B cell (primary cell): Measurements from ENCODE around the gene ANAPC2. TPM values are rescaled to one million over a fixed set of nuclear protein-coding genes. Genes with fewer than 3 reads are reported as not detected.

ENCODE experiments used
- ATAC-seq: fragments of 200-7000 bp; cut with Tn5 transposase; one replicate; pipeline ENCODE4 v1.10.0; 2021; ENCODE audit warnings: low read depth, mild to moderate bottlenecking, moderate number of reproducible peaks, moderate library complexity
- CTCF ChIA-PET: fragments of 350-600 bp; sonication (Branson Sonifier 250); formaldehyde crosslinking; loops from one replicate; lab custom pipeline; 2021; ENCODE audit warnings: antibody characterized with exemption, inconsistent platforms; lab: Charles Lee
- POLR2A ChIA-PET: fragments of 350-600 bp; sonication (Branson Sonifier 250); formaldehyde crosslinking; loops from one replicate; lab custom pipeline; 2021; ENCODE audit warnings: antibody characterized with exemption; lab: Charles Lee
- DNase-seq: peaks from one replicate; pipeline ENCODE4 v3.0.0; 2013
- H2AFZ ChIP-seq: 2 replicates; pipeline ENCODE4 v1.6.1; 2012; ENCODE audit warnings: mild to moderate bottlenecking, low read depth, low read length; ENCODE audit not compliant: insufficient read depth, poor library complexity, severe bottlenecking
- H3K27ac ChIP-seq, 2 donors: 1 replicate in 1 of 2; 2 replicates in 1 of 2; pipeline ENCODE4 v1.5.1; 2012 to 2013; ENCODE audit warnings: low read length in 2 of 2, mild to moderate bottlenecking in 2 of 2, moderate library complexity in 1 of 2
- H3K27me3 ChIP-seq, 4 experiments: fragments of 200-600 bp in 1 of 4; sonication (generic) in 1 of 4; replicated peaks in 1 of 4; 1 replicate in 2 of 4; 2 replicates in 2 of 4; pipeline versions ENCODE4 v1.6.1 to v1.7.0; 2013 to 2016; ENCODE audit warnings: low read length in 3 of 4, mild to moderate bottlenecking in 2 of 4, mixed read lengths in 1 of 4, moderate library complexity in 1 of 4; ENCODE audit not compliant: insufficient read depth in 4 of 4, control insufficient read depth in 3 of 4; ENCODE audit errors: control extremely low read depth in 1 of 4
- H3K36me3 ChIP-seq, 2 experiments: replicated peaks in 1 of 2; 1 replicate in 1 of 2; 2 replicates in 1 of 2; pipeline versions ENCODE4 v1.6.1 to v1.7.1; 2013; ENCODE audit warnings: low read length in 1 of 2; ENCODE audit not compliant: insufficient read depth in 2 of 2, control insufficient read depth in 1 of 2; ENCODE audit errors: control extremely low read depth in 1 of 2, extremely low read depth in 1 of 2
- H3K4me1 ChIP-seq, 2 donors: fragments of 200-600 bp in 1 of 2; sonication (generic) in 1 of 2; 1 replicate in 1 of 2; 2 replicates in 1 of 2; pipeline versions ENCODE4 v1.5.1 to v1.6.1; 2013 to 2017; ENCODE audit warnings: low read length in 2 of 2; ENCODE audit not compliant: control insufficient read depth in 2 of 2, insufficient read depth in 2 of 2
- H3K4me2 ChIP-seq: replicated peaks from 2 replicates; pipeline ENCODE3; 2012; ENCODE audit warnings: mild to moderate bottlenecking, low read depth, low read length; ENCODE audit not compliant: poor library complexity, severe bottlenecking
- H3K4me3 ChIP-seq, 5 experiments: fragments of 200-600 bp in 1 of 5; sonication (generic) in 1 of 5; 1 replicate in 3 of 5; 2 replicates in 2 of 5; pipeline versions ENCODE4 v1.5.1 to v1.7.0; 2011 to 2016; ENCODE audit warnings: low read length in 4 of 5, mild to moderate bottlenecking in 4 of 5, low read depth in 2 of 5, control low read depth in 1 of 5, moderate library complexity in 1 of 5; ENCODE audit not compliant: insufficient read depth in 1 of 5; ENCODE audit errors: control extremely low read depth in 1 of 5, extremely low read depth in 1 of 5
- H3K79me2 ChIP-seq: fragments of 200-600 bp; sonication (generic); one replicate; pipeline ENCODE4 v1.6.0; 2016; ENCODE audit warnings: low read length; ENCODE audit not compliant: control insufficient read depth, insufficient read depth
- H3K9ac ChIP-seq: fragments of 200-600 bp; sonication (generic); 2 replicates; pipeline ENCODE4 v1.6.1; 2017; ENCODE audit warnings: mild to moderate bottlenecking, low read length, moderate library complexity
- H3K9me3 ChIP-seq, 3 donors: one replicate each; pipeline versions ENCODE4 v1.6.1 to v1.7.1; 2013; ENCODE audit warnings: low read length in 2 of 3; ENCODE audit not compliant: control insufficient read depth in 2 of 3, insufficient read depth in 1 of 3; ENCODE audit errors: control extremely low read depth in 1 of 3
- H4K20me1 ChIP-seq: 2 replicates; pipeline ENCODE4 v1.6.0; 2012; ENCODE audit warnings: mild to moderate bottlenecking, low read length; ENCODE audit not compliant: insufficient read depth, control insufficient read depth, poor library complexity, severe bottlenecking
- H3K27ac Mint-ChIP-seq: one replicate; pipeline ENCODE4 v1.8.0; 2021; ENCODE audit warnings: mixed read lengths
- H3K27me3 Mint-ChIP-seq: one replicate; pipeline ENCODE4 v1.8.0; 2021; ENCODE audit warnings: mixed read lengths
- H3K4me1 Mint-ChIP-seq: one replicate; pipeline ENCODE4 v1.8.0; 2021; ENCODE audit warnings: mixed read lengths
- H3K4me3 Mint-ChIP-seq: one replicate; pipeline ENCODE4 v1.8.0; 2021; ENCODE audit warnings: mixed read lengths
- H3K9me3 Mint-ChIP-seq: one replicate; pipeline ENCODE4 v1.8.0; 2022; ENCODE audit warnings: mixed read lengths; ENCODE audit not compliant: insufficient read depth
- CTCF ChIP-seq: fragments of 200-600 bp; IDR thresholded peaks from one replicate; pipeline ENCODE4 v1.8.0; 2022; ENCODE audit warnings: antibody characterized with exemption, mild to moderate bottlenecking
- EZH2 ChIP-seq: IDR thresholded peaks from 2 replicates; pipeline ENCODE4 v1.6.1; 2012; ENCODE audit warnings: borderline replicate concordance, low read depth, mild to moderate bottlenecking, moderate library complexity, low read length; ENCODE audit not compliant: insufficient read depth, poor library complexity, severe bottlenecking
- WGBS: methylation state at CpG from one replicate; pipeline ENCODE4 v1.1.5; 2013; ENCODE audit warnings: missing lambda C conversion rate; ENCODE audit not compliant: insufficient coverage; 5-methylcytosine and 5-hydroxymethylcytosine counted together
- intact Hi-C: fragments of 100-400 bp; cut with micrococcal nuclease; formaldehyde crosslinking; loops from one replicate; pipeline ENCODE4 v1.10.0; 2022
- polyA plus RNA-seq: library from polyadenylated mRNA; depleted of rRNA; stranded (reverse); fragments of >200 nt; gene quantifications from 2 replicates; pipeline ENCODE4 v1.2.3, GENCODE V29; 2012
- total RNA-seq, 2 donors: library from RNA; stranded (reverse); fragments of 120-200 nt in 1 of 2; gene quantifications; 1 replicate in 1 of 2; 2 replicates in 1 of 2; pipeline versions ENCODE4 v1.2.3 to v1.2.4, GENCODE V29; 2013 to 2022

The ANAPC2 gene
- total and polyA plus RNA-seq, 2 donors (not counting 1 experiment from before 2014, with no cell fraction given), result 121 to 127 TPM

GRCh38 chr9:137235424-137236237, 47.3 kb upstream of the ANAPC2 start:
- peak overlapping the region; percentile 72 for H3K4me2 ChIP-seq
- H4K20me1 ChIP-seq, result peaks cover 22% of the 10 kb centered on the region
- ChIA-PET POLR2A (interaction anchor here (0.6 to 1.6 kb wide), 7 partner anchors 12 to 149 kb away, joined by 3 to 10 read pairs (median 4); partner anchors contain the start of genes ANAPC2, CYSRT1, MAN1B1 and SSNA1), CTCF (interaction anchor here (0.9 to 8.9 kb wide), 25 partner anchors 11 to 200 kb away, joined by 3 to 76 read pairs (median 4); partner anchors contain the start of genes ANAPC2, CYSRT1, NELFB and NPDC1)
- H3K9ac ChIP-seq, result peak overlapping the region; percentile 26
- Mint-ChIP-seq H3K27ac (peak overlapping the region; percentile 50), H3K4me3 (peak overlapping the region; percentile 65), H3K9me3 (no peaks in the 10 kb centered on the region), H3K4me1 (peaks cover 35% of the 10 kb centered on the region), H3K27me3 (no peaks in the 10 kb centered on the region)
- TF ChIP-seq CTCF, result no peak
- TF ChIP-seq EZH2, result no peak
- peak overlapping the region; percentile 41 for H2AFZ ChIP-seq
- H3K79me2 ChIP-seq, result peaks cover 29% of the 10 kb centered on the region
- ATAC-seq (no peak), DNase-seq (peak; percentile 45)
- 63% methylated on average over 35 of the region's 35 CpGs for WGBS
- peaks cover 0 to 4% (median 0%) of the 10 kb centered on the region in 4 experiments for H3K27me3 ChIP-seq
- no peak overlapping the region for H3K4me3 ChIP-seq
- intact Hi-C loops, result loop anchor here (1.0 to 2.0 kb wide), 6 partner anchors 12 to 210 kb away; partner anchors contain the start of genes ANAPC2, NPDC1, SSNA1 and TPRN
- peaks cover 0 to 3% (median 0%) of the 10 kb centered on the region in 3 donors for H3K9me3 ChIP-seq
- peaks cover 37 to 62% of the 10 kb centered on the region in 2 donors for H3K4me1 ChIP-seq
- no peaks in the 10 kb centered on the region for H3K36me3 ChIP-seq
- peak overlapping the region in 1 of 2 donors; percentile 33 for H3K27ac ChIP-seq
